ENCODE results near the gene PCNX1.
"Not testable (repeated sequence)": the region's sequence is repeated elsewhere in the genome, so short reads cannot be mapped to it uniquely, and the experiment has no call there.

The PCNX1 gene

GRCh38 chr14:70920608-70921007, 13.3 kb downstream of the PCNX1 start:
- Histone ChIP-seq H3K27ac (ENCODE audit: low read depth, low read length) (no peak overlapping the region), H3K27me3 (ENCODE audit: control insufficient read depth in 1 of 2, insufficient read depth in 2 of 2, low read length in 2 of 2) (no peaks in the 10 kb centered on the region), H3K4me1 (ENCODE audit: insufficient read depth, low read length) (peaks cover 8% of the 10 kb centered on the region), H3K9me3 (ENCODE audit: low read length) (no peaks in the 10 kb centered on the region), H3K4me3 (ENCODE audit: low read depth in 1 of 2, low read length in 2 of 2) (no peak overlapping the region), H3K36me3 (ENCODE audit: insufficient read depth, low read length) (no peaks in the 10 kb centered on the region), H3K9ac (ENCODE audit: low read length) (no peak overlapping the region)

DNA sequence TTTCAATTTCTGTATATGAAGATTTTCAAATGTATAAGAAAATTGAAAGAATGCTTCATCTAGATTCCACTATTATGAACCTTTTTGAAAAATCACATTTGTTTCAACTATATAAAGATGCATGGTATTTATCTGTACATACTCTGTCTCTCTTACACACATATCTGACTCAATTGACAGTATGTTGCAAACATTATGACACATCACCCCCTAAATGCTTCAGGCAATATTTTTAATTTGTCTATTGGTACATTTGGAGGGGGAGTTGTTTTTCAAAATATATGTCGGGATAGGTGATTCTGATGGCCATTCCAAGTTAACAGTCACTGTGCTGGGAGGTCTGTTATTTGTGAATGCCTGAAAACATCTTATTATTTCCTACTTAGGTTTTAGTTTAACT, 14.4 kb downstream of the PCNX1 start:
- no peaks in the 10 kb centered on the region for H3K9me3 ChIP-seq (ENCODE audit: low read length)
- H3K36me3 ChIP-seq (ENCODE audit: insufficient read depth, low read length) = no peaks in the 10 kb centered on the region
- H3K27ac ChIP-seq (ENCODE audit: low read depth, low read length) = no peak overlapping the region
- H3K27me3 ChIP-seq (ENCODE audit: control insufficient read depth in 1 of 2, insufficient read depth in 2 of 2, low read length in 2 of 2) = no peaks in the 10 kb centered on the region
- peaks cover 17% of the 10 kb centered on the region for H3K4me1 ChIP-seq (ENCODE audit: insufficient read depth, low read length)
- no peak overlapping the region for H3K4me3 ChIP-seq (ENCODE audit: low read depth in 1 of 2, low read length in 2 of 2)
- no peak overlapping the region for H3K9ac ChIP-seq (ENCODE audit: low read length)

DNA sequence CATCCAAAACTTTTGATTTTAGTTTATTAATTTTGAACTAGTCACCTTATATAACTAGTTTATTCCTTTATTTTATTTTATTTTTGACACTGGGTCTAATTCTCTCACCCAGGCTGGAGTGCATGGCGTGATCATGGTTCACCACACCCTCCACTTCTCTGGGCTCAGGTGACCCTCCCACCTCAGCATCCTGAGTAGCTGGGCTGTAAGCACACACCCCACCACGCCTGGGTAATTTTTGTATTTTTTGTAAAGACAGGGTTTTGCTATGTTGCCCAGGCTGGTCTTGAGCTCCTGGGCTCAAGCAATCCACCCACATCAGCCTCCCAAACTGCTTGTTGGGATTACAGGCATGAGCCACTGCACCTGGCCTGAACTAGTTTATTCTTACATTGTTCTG, 17.3 kb downstream of the PCNX1 start:
- no peaks in the 10 kb centered on the region for H3K9me3 ChIP-seq (ENCODE audit: low read length)
- H3K27me3 ChIP-seq (ENCODE audit: control insufficient read depth in 1 of 2, insufficient read depth in 2 of 2, low read length in 2 of 2) = no peaks in the 10 kb centered on the region
- H3K27ac ChIP-seq (ENCODE audit: low read depth, low read length) = no peak overlapping the region
- H3K36me3 ChIP-seq (ENCODE audit: insufficient read depth, low read length) = no peaks in the 10 kb centered on the region
- H3K9ac ChIP-seq (ENCODE audit: low read length) = no peak overlapping the region
- H3K4me3 ChIP-seq (ENCODE audit: low read depth in 1 of 2, low read length in 2 of 2) = no peak overlapping the region
- H3K4me1 ChIP-seq (ENCODE audit: insufficient read depth, low read length) = peaks cover 23% of the 10 kb centered on the region

GRCh38 chr14:70926235-70926830, 19.1 kb downstream of the PCNX1 start:
- Histone ChIP-seq H3K27me3 (ENCODE audit: control insufficient read depth in 1 of 2, insufficient read depth in 2 of 2, low read length in 2 of 2) (no peaks in the 10 kb centered on the region), H3K36me3 (ENCODE audit: insufficient read depth, low read length) (no peaks in the 10 kb centered on the region), H3K4me3 (ENCODE audit: low read depth in 1 of 2, low read length in 2 of 2) (no peak overlapping the region), H3K27ac (ENCODE audit: low read depth, low read length) (no peak overlapping the region), H3K9ac (ENCODE audit: low read length) (no peak overlapping the region), H3K9me3 (ENCODE audit: low read length) (no peaks in the 10 kb centered on the region), H3K4me1 (ENCODE audit: insufficient read depth, low read length) (peaks cover 24% of the 10 kb centered on the region)

DNA sequence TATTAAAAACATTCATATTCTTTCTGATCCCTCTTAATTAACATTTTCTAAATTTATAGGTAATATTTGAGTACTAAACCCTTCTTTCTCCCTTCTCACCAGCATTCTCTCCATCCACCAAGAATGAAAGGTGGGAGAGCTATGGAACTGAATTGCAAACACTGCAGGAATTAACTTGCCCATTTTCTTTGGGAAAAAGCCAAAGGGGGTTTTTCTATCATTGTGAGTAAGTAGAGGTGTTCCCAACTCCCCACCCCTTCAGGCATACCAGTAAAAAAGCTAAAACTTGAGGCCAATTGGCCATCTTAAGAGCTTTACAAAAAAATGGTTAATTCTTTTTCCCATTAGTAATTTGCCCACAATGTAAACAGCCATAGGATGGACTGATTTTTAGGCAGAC, 23.7 kb downstream of the PCNX1 start:
- no peak overlapping the region for H3K27ac ChIP-seq (ENCODE audit: low read depth, low read length)
- H3K4me1 ChIP-seq (ENCODE audit: insufficient read depth, low read length) = peaks cover 42% of the 10 kb centered on the region
- H3K27me3 ChIP-seq (ENCODE audit: control insufficient read depth in 1 of 2, insufficient read depth in 2 of 2, low read length in 2 of 2) = no peaks in the 10 kb centered on the region
- H3K4me3 ChIP-seq (ENCODE audit: low read depth in 1 of 2, low read length in 2 of 2) = no peak overlapping the region
- no peak overlapping the region for H3K9ac ChIP-seq (ENCODE audit: low read length)
- no peaks in the 10 kb centered on the region for H3K36me3 ChIP-seq (ENCODE audit: insufficient read depth, low read length)
- no peaks in the 10 kb centered on the region for H3K9me3 ChIP-seq (ENCODE audit: low read length)

- Histone ChIP-seq H3K9ac (ENCODE audit: low read length) (no peak overlapping the region), H3K4me1 (ENCODE audit: insufficient read depth, low read length) (peaks cover 28% of the 10 kb centered on the region), H3K4me3 (ENCODE audit: low read depth in 1 of 2, low read length in 2 of 2) (no peak overlapping the region), H3K9me3 (ENCODE audit: low read length) (no peaks in the 10 kb centered on the region), H3K27me3 (ENCODE audit: control insufficient read depth in 1 of 2, insufficient read depth in 2 of 2, low read length in 2 of 2) (no peaks in the 10 kb centered on the region), H3K36me3 (ENCODE audit: insufficient read depth, low read length) (no peaks in the 10 kb centered on the region), H3K27ac (ENCODE audit: low read depth, low read length) (no peak overlapping the region)
Measured at GRCh38 chr14:70934084-70934483, 26.8 kb downstream of the PCNX1 start.

- no peak overlapping the region for H3K4me3 ChIP-seq (ENCODE audit: low read depth in 1 of 2, low read length in 2 of 2)
- peaks cover 28% of the 10 kb centered on the region for H3K4me1 ChIP-seq (ENCODE audit: insufficient read depth, low read length)
- H3K9me3 ChIP-seq (ENCODE audit: low read length) = no peaks in the 10 kb centered on the region
- no peaks in the 10 kb centered on the region for H3K36me3 ChIP-seq (ENCODE audit: insufficient read depth, low read length)
- H3K9ac ChIP-seq (ENCODE audit: low read length) = no peak overlapping the region
- no peaks in the 10 kb centered on the region for H3K27me3 ChIP-seq (ENCODE audit: control insufficient read depth in 1 of 2, insufficient read depth in 2 of 2, low read length in 2 of 2)
- H3K27ac ChIP-seq (ENCODE audit: low read depth, low read length) = no peak overlapping the region
Measured at GRCh38 chr14:70934502-70935134, 27.4 kb downstream of the PCNX1 start.

DNA sequence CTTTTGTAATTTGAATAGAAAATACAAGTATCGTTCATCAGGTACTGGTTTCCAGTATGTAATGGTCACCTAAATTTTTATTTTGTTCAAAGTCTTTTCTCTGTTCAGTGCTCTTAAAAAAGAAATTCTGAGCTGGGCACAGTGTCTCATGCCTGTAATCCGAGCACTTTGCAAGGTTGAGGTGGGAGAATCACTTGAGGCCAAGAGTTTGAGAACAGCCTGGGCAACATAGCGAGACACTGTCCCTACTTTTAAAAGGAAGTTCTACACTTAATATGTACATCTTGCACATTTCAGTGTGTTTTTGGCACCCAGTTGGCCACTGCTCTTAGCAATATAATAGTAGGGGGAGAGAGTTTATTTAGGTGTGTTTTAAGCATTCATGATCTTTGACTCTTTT, 27.9 kb downstream of the PCNX1 start:
- H3K27me3 ChIP-seq (ENCODE audit: control insufficient read depth in 1 of 2, insufficient read depth in 2 of 2, low read length in 2 of 2) = no peaks in the 10 kb centered on the region
- H3K9me3 ChIP-seq (ENCODE audit: low read length) = no peaks in the 10 kb centered on the region
- no peak overlapping the region for H3K27ac ChIP-seq (ENCODE audit: low read depth, low read length)
- H3K4me3 ChIP-seq (ENCODE audit: low read depth in 1 of 2, low read length in 2 of 2) = no peak overlapping the region
- H3K4me1 ChIP-seq (ENCODE audit: insufficient read depth, low read length) = peaks cover 28% of the 10 kb centered on the region
- H3K36me3 ChIP-seq (ENCODE audit: insufficient read depth, low read length) = no peaks in the 10 kb centered on the region
- H3K9ac ChIP-seq (ENCODE audit: low read length) = no peak overlapping the region

DNA sequence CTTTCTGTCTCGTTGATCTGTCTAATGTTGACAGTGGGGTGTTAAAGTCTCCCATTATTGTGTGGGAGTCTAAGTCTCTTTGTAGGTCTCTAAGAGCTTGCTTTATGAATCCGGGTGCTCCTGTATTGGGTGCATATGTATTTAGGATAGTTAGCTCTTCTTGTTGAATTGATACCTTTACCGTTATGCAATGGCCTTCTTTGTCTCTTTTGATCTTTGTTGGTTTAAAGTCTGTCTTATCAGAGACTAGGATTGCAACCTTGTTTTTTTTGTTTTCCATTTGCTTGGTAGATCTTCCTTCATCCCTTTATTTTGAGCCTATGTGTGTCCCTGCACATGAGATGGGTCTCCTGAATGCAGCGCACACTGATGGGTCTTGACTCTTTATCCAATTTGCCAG, 32.4 kb downstream of the PCNX1 start:
- not testable (repeated sequence) for H3K9me3 ChIP-seq (ENCODE audit: low read length); H3K27ac ChIP-seq (ENCODE audit: low read depth, low read length); H3K27me3 ChIP-seq (ENCODE audit: control insufficient read depth in 1 of 2, insufficient read depth in 2 of 2, low read length in 2 of 2); H3K36me3 ChIP-seq (ENCODE audit: insufficient read depth, low read length); H3K4me3 ChIP-seq (ENCODE audit: low read depth in 1 of 2, low read length in 2 of 2); H3K4me1 ChIP-seq (ENCODE audit: insufficient read depth, low read length); H3K9ac ChIP-seq (ENCODE audit: low read length)

DNA sequence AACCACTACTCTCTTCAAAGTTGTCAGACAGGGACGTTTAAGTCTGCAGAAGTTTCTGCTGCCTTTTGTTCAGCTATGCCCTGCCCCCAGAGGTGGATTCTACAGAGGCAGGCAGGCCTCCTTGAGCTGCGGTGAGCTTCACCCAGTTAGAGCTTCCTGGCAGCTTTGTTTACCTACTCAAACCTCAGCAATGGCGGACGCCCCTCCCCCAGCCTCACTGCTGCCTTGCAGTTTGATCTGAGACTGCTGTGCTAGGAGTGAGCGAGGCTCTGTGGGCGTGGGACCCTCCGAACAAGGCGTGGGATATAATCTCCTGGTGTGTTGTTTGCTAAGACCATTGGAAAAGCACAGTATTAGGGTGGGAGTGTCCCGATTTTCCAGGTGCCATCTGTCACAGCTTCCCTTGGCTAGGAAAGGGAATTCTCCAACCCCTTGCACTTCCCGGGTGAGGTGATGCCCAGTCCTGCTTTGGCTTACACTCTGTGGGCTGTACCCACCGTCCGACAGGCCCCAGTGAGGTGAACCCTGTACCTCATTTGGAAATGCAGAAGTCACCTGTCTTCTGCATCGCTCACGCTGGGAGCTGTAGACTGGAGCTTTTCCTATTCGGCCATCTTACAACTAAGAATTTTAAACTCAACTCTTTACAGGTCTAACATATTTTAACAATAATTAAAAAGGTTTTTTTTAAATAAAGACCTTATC, 34.5 kb downstream of the PCNX1 start:
- not testable (repeated sequence) for H3K4me1 ChIP-seq (ENCODE audit: insufficient read depth, low read length); H3K9ac ChIP-seq (ENCODE audit: low read length); H3K27me3 ChIP-seq (ENCODE audit: control insufficient read depth in 1 of 2, insufficient read depth in 2 of 2, low read length in 2 of 2); H3K27ac ChIP-seq (ENCODE audit: low read depth, low read length); H3K4me3 ChIP-seq (ENCODE audit: low read depth in 1 of 2, low read length in 2 of 2); H3K9me3 ChIP-seq (ENCODE audit: low read length); H3K36me3 ChIP-seq (ENCODE audit: insufficient read depth, low read length)

- Histone ChIP-seq H3K36me3 (ENCODE audit: insufficient read depth, low read length) (no peaks in the 10 kb centered on the region), H3K9me3 (ENCODE audit: low read length) (no peaks in the 10 kb centered on the region), H3K27ac (ENCODE audit: low read depth, low read length) (no peak overlapping the region), H3K4me3 (ENCODE audit: low read depth in 1 of 2, low read length in 2 of 2) (no peak overlapping the region), H3K4me1 (ENCODE audit: insufficient read depth, low read length) (no peaks in the 10 kb centered on the region), H3K27me3 (ENCODE audit: control insufficient read depth in 1 of 2, insufficient read depth in 2 of 2, low read length in 2 of 2) (no peaks in the 10 kb centered on the region), H3K9ac (ENCODE audit: low read length) (no peak overlapping the region)
Measured at GRCh38 chr14:70942342-70942706, 35.1 kb downstream of the PCNX1 start.

- H3K4me1 ChIP-seq (ENCODE audit: insufficient read depth, low read length); H3K27me3 ChIP-seq (ENCODE audit: control insufficient read depth in 1 of 2, insufficient read depth in 2 of 2, low read length in 2 of 2); H3K9me3 ChIP-seq (ENCODE audit: low read length); H3K9ac ChIP-seq (ENCODE audit: low read length); H3K4me3 ChIP-seq (ENCODE audit: low read depth in 1 of 2, low read length in 2 of 2); H3K36me3 ChIP-seq (ENCODE audit: insufficient read depth, low read length); H3K27ac ChIP-seq (ENCODE audit: low read depth, low read length): not testable (repeated sequence)
Measured at GRCh38 chr14:70942721-70943120, 35.5 kb downstream of the PCNX1 start.
